Loucy (cell line): ENCODE measurements around the gene IQGAP1.

Source experiments
- CTCF ChIP-seq: fragments of 200-600 bp; sonication (generic); conservative IDR thresholded peaks from 2 replicates; pipeline ENCODE4 v1.5.1; 2014; ENCODE audit warnings: mild to moderate bottlenecking, antibody characterized with exemption, low read length
- EZH2phosphoT487 ChIP-seq: fragments of 200-600 bp; IDR thresholded peaks from 2 replicates; pipeline ENCODE4 v1.6.1; 2018; ENCODE audit warnings: antibody characterized with exemption, mild to moderate bottlenecking, moderate library complexity, borderline replicate concordance

- TF ChIP-seq CTCF (no peak), EZH2phosphoT487 (no peak)
Measured at GRCh38 chr15:90413411-90414379, 25.7 kb downstream of the IQGAP1 start.
